ENCODE measurements around the gene ABCB4. TPM values are rescaled to one million over a fixed set of nuclear protein-coding genes. Genes with fewer than 3 reads are reported as not detected.

Gene ABCB4
- total RNA-seq, 2 experiments from 2014 or later, result not detected

GRCh38 chr7:87499494-87499893, 24.0 kb upstream of the ABCB4 start:
- Mint-ChIP-seq H3K27me3 (no peaks in the 10 kb centered on the region), H3K9me3 (no peaks in the 10 kb centered on the region), H3K36me3 (ENCODE audit: low read depth) (no peaks in the 10 kb centered on the region), H3K4me1 (no peaks in the 10 kb centered on the region), H3K4me3 (no peak overlapping the region), H3K27ac (no peak overlapping the region)
- ChIA-PET POLR2A (no interaction called here), CTCF (no interaction called here)
- DNase-seq, result no peak

GRCh38 chr7:87498893-87499292, 23.4 kb upstream of the ABCB4 start:
- Mint-ChIP-seq H3K27me3 (peaks cover 5% of the 10 kb centered on the region), H3K36me3 (ENCODE audit: low read depth) (no peaks in the 10 kb centered on the region), H3K9me3 (no peaks in the 10 kb centered on the region), H3K4me3 (no peak overlapping the region), H3K27ac (no peak overlapping the region), H3K4me1 (no peaks in the 10 kb centered on the region)
- POLR2A ChIA-PET, result no interaction called here
- CTCF ChIA-PET, result no interaction called here
- DNase-seq, result no peak

GRCh38 chr7:87497482-87497881, 22.0 kb upstream of the ABCB4 start:
- H3K27me3 Mint-ChIP-seq, result peaks cover 6% of the 10 kb centered on the region
- H3K4me1 Mint-ChIP-seq, result no peaks in the 10 kb centered on the region
- H3K36me3 Mint-ChIP-seq (ENCODE audit: low read depth), result no peaks in the 10 kb centered on the region
- no peak for DNase-seq
- ChIA-PET CTCF (no interaction called here), POLR2A (no interaction called here)
- H3K4me3 Mint-ChIP-seq, result no peak overlapping the region
- H3K9me3 Mint-ChIP-seq, result no peaks in the 10 kb centered on the region
- H3K27ac Mint-ChIP-seq, result no peak overlapping the region

- no peaks in the 10 kb centered on the region for H3K4me1 Mint-ChIP-seq
- ChIA-PET CTCF (no interaction called here), POLR2A (no interaction called here)
- no peaks in the 10 kb centered on the region for H3K9me3 Mint-ChIP-seq
- H3K36me3 Mint-ChIP-seq (ENCODE audit: low read depth), result no peaks in the 10 kb centered on the region
- H3K27me3 Mint-ChIP-seq, result peaks cover 8% of the 10 kb centered on the region
- no peak overlapping the region for H3K27ac Mint-ChIP-seq
- no peak overlapping the region for H3K4me3 Mint-ChIP-seq
- no peak for DNase-seq
Observed at GRCh38 chr7:87495366-87495765, 19.9 kb upstream of the ABCB4 start.

- ChIA-PET CTCF (no interaction called here), POLR2A (no interaction called here)
- Mint-ChIP-seq H3K27me3 (peaks cover 12% of the 10 kb centered on the region), H3K27ac (no peak overlapping the region), H3K36me3 (ENCODE audit: low read depth) (no peaks in the 10 kb centered on the region), H3K4me1 (no peaks in the 10 kb centered on the region), H3K4me3 (no peak overlapping the region), H3K9me3 (no peaks in the 10 kb centered on the region)
- DNase-seq, result no peak
Observed at GRCh38 chr7:87494454-87494853, 19.0 kb upstream of the ABCB4 start.

- Mint-ChIP-seq H3K27ac (no peak overlapping the region), H3K27me3 (peaks cover 24% of the 10 kb centered on the region), H3K4me1 (no peaks in the 10 kb centered on the region), H3K36me3 (ENCODE audit: low read depth) (no peaks in the 10 kb centered on the region), H3K4me3 (no peak overlapping the region), H3K9me3 (no peaks in the 10 kb centered on the region)
- CTCF ChIA-PET, result no interaction called here
- POLR2A ChIA-PET, result no interaction called here
- no peak for DNase-seq
Observed at GRCh38 chr7:87483131-87483530, 7.7 kb upstream of the ABCB4 start.

- H3K36me3 Mint-ChIP-seq (ENCODE audit: low read depth), result no peaks in the 10 kb centered on the region
- H3K9me3 Mint-ChIP-seq, result no peaks in the 10 kb centered on the region
- ChIA-PET CTCF (no interaction called here), POLR2A (no interaction called here)
- H3K4me3 Mint-ChIP-seq, result no peak overlapping the region
- no peak overlapping the region for H3K27ac Mint-ChIP-seq
- H3K4me1 Mint-ChIP-seq, result no peaks in the 10 kb centered on the region
- peaks cover 22% of the 10 kb centered on the region for H3K27me3 Mint-ChIP-seq
- DNase-seq, result no peak
Observed at GRCh38 chr7:87482115-87482514, 6.6 kb upstream of the ABCB4 start.

GRCh38 chr7:87480386-87480785, 4.9 kb upstream of the ABCB4 start:
- H3K27me3 Mint-ChIP-seq, result peaks cover 24% of the 10 kb centered on the region
- H3K36me3 Mint-ChIP-seq (ENCODE audit: low read depth), result no peaks in the 10 kb centered on the region
- H3K4me3 Mint-ChIP-seq, result no peak overlapping the region
- peaks cover 3% of the 10 kb centered on the region for H3K4me1 Mint-ChIP-seq
- no peaks in the 10 kb centered on the region for H3K9me3 Mint-ChIP-seq
- CTCF ChIA-PET, result no interaction called here
- H3K27ac Mint-ChIP-seq, result no peak overlapping the region
- POLR2A ChIA-PET, result no interaction called here
- DNase-seq, result no peak

- CTCF ChIA-PET, result no interaction called here
- POLR2A ChIA-PET, result no interaction called here
- peaks cover 6% of the 10 kb centered on the region for H3K4me1 Mint-ChIP-seq
- no peaks in the 10 kb centered on the region for H3K36me3 Mint-ChIP-seq (ENCODE audit: low read depth)
- no peak overlapping the region for H3K27ac Mint-ChIP-seq
- DNase-seq, result no peak
- no peaks in the 10 kb centered on the region for H3K9me3 Mint-ChIP-seq
- peaks cover 26% of the 10 kb centered on the region for H3K27me3 Mint-ChIP-seq
- no peak overlapping the region for H3K4me3 Mint-ChIP-seq
Observed at GRCh38 chr7:87479951-87480350, 4.5 kb upstream of the ABCB4 start.

- ChIA-PET POLR2A (no interaction called here), CTCF (no interaction called here)
- no peaks in the 10 kb centered on the region for H3K36me3 Mint-ChIP-seq (ENCODE audit: low read depth)
- no peak for DNase-seq
- no peaks in the 10 kb centered on the region for H3K9me3 Mint-ChIP-seq
- H3K27me3 Mint-ChIP-seq, result peaks cover 46% of the 10 kb centered on the region
- no peak overlapping the region for H3K4me3 Mint-ChIP-seq
- no peak overlapping the region for H3K27ac Mint-ChIP-seq
- peaks cover 11% of the 10 kb centered on the region for H3K4me1 Mint-ChIP-seq
Observed at GRCh38 chr7:87476179-87476557, 688 bp upstream of the ABCB4 start.

GRCh38 chr7:87474533-87475358, 734 bp downstream of the ABCB4 start:
- Mint-ChIP-seq H3K36me3 (ENCODE audit: low read depth) (no peaks in the 10 kb centered on the region), H3K4me3 (no peak overlapping the region), H3K4me1 (peaks cover 11% of the 10 kb centered on the region), H3K27ac (no peak overlapping the region), H3K27me3 (peaks cover 48% of the 10 kb centered on the region), H3K9me3 (no peaks in the 10 kb centered on the region)
- CTCF ChIA-PET, result interaction anchor here (0.5 kb wide), 1 partner anchor 294 kb away, joined by 3 read pairs; no protein-coding TSS in a partner anchor
- DNase-seq, result no peak
- POLR2A ChIA-PET, result no interaction called here

GRCh38 chr7:87473986-87474385, 1.5 kb downstream of the ABCB4 start:
- Mint-ChIP-seq H3K27me3 (peaks cover 48% of the 10 kb centered on the region), H3K4me1 (peaks cover 11% of the 10 kb centered on the region), H3K4me3 (no peak overlapping the region), H3K27ac (no peak overlapping the region), H3K9me3 (no peaks in the 10 kb centered on the region), H3K36me3 (ENCODE audit: low read depth) (no peaks in the 10 kb centered on the region)
- ChIA-PET POLR2A (no interaction called here), CTCF (interaction anchor here (0.5 kb wide), 1 partner anchor 295 kb away, joined by 3 read pairs; no protein-coding TSS in a partner anchor)
- no peak for DNase-seq

- Mint-ChIP-seq H3K27ac (no peak overlapping the region), H3K4me3 (no peak overlapping the region), H3K36me3 (ENCODE audit: low read depth) (no peaks in the 10 kb centered on the region), H3K27me3 (peaks cover 48% of the 10 kb centered on the region), H3K4me1 (peaks cover 11% of the 10 kb centered on the region), H3K9me3 (no peaks in the 10 kb centered on the region)
- ChIA-PET POLR2A (no interaction called here), CTCF (no interaction called here)
- DNase-seq, result no peak
Observed at GRCh38 chr7:87473192-87473591, 2.3 kb downstream of the ABCB4 start.

- Mint-ChIP-seq H3K27me3 (peaks cover 47% of the 10 kb centered on the region), H3K27ac (no peak overlapping the region), H3K36me3 (ENCODE audit: low read depth) (no peaks in the 10 kb centered on the region), H3K4me3 (no peak overlapping the region), H3K4me1 (peaks cover 11% of the 10 kb centered on the region), H3K9me3 (no peaks in the 10 kb centered on the region)
- no peak for DNase-seq
- ChIA-PET CTCF (no interaction called here), POLR2A (no interaction called here)
Observed at GRCh38 chr7:87471473-87471872, 4.0 kb downstream of the ABCB4 start.
